Transverse colon (tissue), 4 donors: ENCODE results near the gene KYNU. TPM values are rescaled to one million over a fixed set of nuclear protein-coding genes. Genes with fewer than 3 reads are reported as not detected.

ENCODE experiments used
- DNase-seq: peaks from one replicate; pipeline ENCODE4 v3.0.0-alpha.2; 2019
- H3K27ac ChIP-seq, 4 donors: fragments of 200-600 bp; sonication (generic); 2 replicates each; pipeline ENCODE4 v1.5.1; 2016 to 2018; ENCODE audit warnings: inconsistent platforms in 4 of 4
- H3K27me3 ChIP-seq: fragments of 200-600 bp; sonication (generic); 2 replicates; pipeline ENCODE4 v1.5.1; 2017; ENCODE audit warnings: inconsistent platforms
- H3K36me3 ChIP-seq, 4 donors: fragments of 200-600 bp; sonication (generic); 2 replicates each; pipeline ENCODE4 v1.5.1; 2017 to 2019; ENCODE audit warnings: inconsistent platforms in 4 of 4
- H3K4me1 ChIP-seq, 4 donors: fragments of 200-600 bp; sonication (generic); 2 replicates each; pipeline ENCODE4 v1.5.1; 2017 to 2020; ENCODE audit warnings: inconsistent platforms in 4 of 4
- H3K4me3 ChIP-seq, 4 donors: fragments of 200-600 bp; sonication (generic); 1 replicate in 1 of 4; 2 replicates in 3 of 4; pipeline versions ENCODE4 v1.5.1 to v1.6.1; 2017 to 2019; ENCODE audit warnings: inconsistent platforms in 4 of 4
- H3K9me3 ChIP-seq, 2 donors: fragments of 200-600 bp; sonication (generic); 2 replicates each; pipeline ENCODE4 v1.5.1; 2017 to 2019; ENCODE audit warnings: inconsistent platforms in 2 of 2
- CTCF ChIP-seq, 5 experiments: fragments of 200-600 bp in 3 of 5; fragments of 450-650 bp in 2 of 5; sonication (generic) in 3 of 5; IDR thresholded peaks; 1 replicate in 2 of 5; 2 replicates in 3 of 5; pipeline ENCODE4 v1.5.1; 2016 to 2017; ENCODE audit warnings: antibody characterized with exemption in 5 of 5, inconsistent platforms in 3 of 5, mild to moderate bottlenecking in 2 of 5, moderate library complexity in 1 of 5
- EP300 ChIP-seq: sonication (generic); formaldehyde crosslinking; IDR thresholded peaks from one replicate; pipeline ENCODE4 v1.6.1; 2017; ENCODE audit warnings: antibody characterized with exemption, low read depth
- POLR2A ChIP-seq: fragments of 450-650 bp; IDR thresholded peaks from one replicate; pipeline ENCODE4 v1.6.1; 2016; ENCODE audit warnings: antibody characterized with exemption, mild to moderate bottlenecking, moderate library complexity
- POLR2AphosphoS5 ChIP-seq, 3 donors: sonication (generic); formaldehyde crosslinking; IDR thresholded peaks; one replicate each; pipeline ENCODE4 v1.6.1; 2016; ENCODE audit warnings: antibody characterized with exemption in 3 of 3
- WGBS, 2 donors: methylation state at CpG; one replicate each; pipeline ENCODE4 v1.1.5; 2018; ENCODE audit warnings: low coverage in 1 of 2; 5-methylcytosine and 5-hydroxymethylcytosine counted together
- in situ Hi-C, 4 donors: fragments of 200-750 bp; cut with MboI; loops; one replicate each; pipeline versions ENCODE4 v1.15.0 to v1.15.1; 2017; ENCODE audit warnings: low sequenced_read_pairs in 3 of 4, low pct_ligation_motif_present in 1 of 4, low pct_unique_long_range_greater_than_20kb in 1 of 4
- intact Hi-C: fragments of 100-400 bp; cut with DNase I; formaldehyde crosslinking; loops from one replicate; pipeline ENCODE4 v1.15.1; 2023; ENCODE audit warnings: low total_unique reads
- total RNA-seq, 4 donors: library from RNA; depleted of rRNA; stranded (reverse); fragments of >200 nt; gene quantifications; one replicate each; pipeline ENCODE4 v1.1.0, GENCODE V29; 2016

Gene KYNU
- total RNA-seq, 4 donors from 2014 or later: 1.2 to 4.6 TPM; not detected in 2

- WGBS, 2 donors: 45 to 77% methylated on average over 1 of the region's 1 CpG
- no peak for DNase-seq
- no peaks in the 10 kb centered on the region for H3K9me3 ChIP-seq
- H3K36me3 ChIP-seq: no peaks in the 10 kb centered on the region
- no peaks in the 10 kb centered on the region for H3K4me1 ChIP-seq
- in situ Hi-C loops (no loop called here), intact Hi-C loops (no loop called here)
- no peak for TF ChIP-seq CTCF (IDR thresholded peaks at IDR 0.05)
- TF ChIP-seq POLR2A: no peak
- TF ChIP-seq EP300: no peak
- TF ChIP-seq POLR2AphosphoS5 (IDR thresholded peaks at IDR 0.05): no peak
- H3K27me3 ChIP-seq: no peaks in the 10 kb centered on the region
- no peak overlapping the region for H3K27ac ChIP-seq
- no peak overlapping the region for H3K4me3 ChIP-seq
Measured at GRCh38 chr2:142957144-142957543, 79.7 kb downstream of the KYNU start.

GRCh38 chr2:142961202-142961601 lies 83.7 kb downstream of the KYNU start:
- Histone ChIP-seq H3K27me3 (no peaks in the 10 kb centered on the region), H3K4me1 (no peaks in the 10 kb centered on the region), H3K36me3 (no peaks in the 10 kb centered on the region), H3K9me3 (no peaks in the 10 kb centered on the region), H3K27ac (no peak overlapping the region), H3K4me3 (no peak overlapping the region)
- intact Hi-C loops: no loop called here
- in situ Hi-C loops: no loop called here
- WGBS, 2 donors: 97 to 100% methylated on average over 1 of the region's 1 CpG
- DNase-seq: no peak
- TF ChIP-seq EP300 (no peak), CTCF (IDR thresholded peaks at IDR 0.05) (no peak), POLR2AphosphoS5 (IDR thresholded peaks at IDR 0.05) (no peak), POLR2A (no peak)

GRCh38 chr2:142965443-142965842 lies 88.0 kb downstream of the KYNU start:
- Histone ChIP-seq H3K27me3 (no peaks in the 10 kb centered on the region), H3K36me3 (no peaks in the 10 kb centered on the region), H3K9me3 (no peaks in the 10 kb centered on the region), H3K4me3 (no peak overlapping the region), H3K27ac (no peak overlapping the region), H3K4me1 (no peaks in the 10 kb centered on the region)
- intact Hi-C loops: no loop called here
- no peak for DNase-seq
- TF ChIP-seq POLR2AphosphoS5 (IDR thresholded peaks at IDR 0.05) (no peak), POLR2A (no peak), CTCF (IDR thresholded peaks at IDR 0.05) (no peak), EP300 (no peak)
- WGBS, 2 donors: 86% methylated on average over 1 of the region's 1 CpG
- in situ Hi-C loops: no loop called here

DNA sequence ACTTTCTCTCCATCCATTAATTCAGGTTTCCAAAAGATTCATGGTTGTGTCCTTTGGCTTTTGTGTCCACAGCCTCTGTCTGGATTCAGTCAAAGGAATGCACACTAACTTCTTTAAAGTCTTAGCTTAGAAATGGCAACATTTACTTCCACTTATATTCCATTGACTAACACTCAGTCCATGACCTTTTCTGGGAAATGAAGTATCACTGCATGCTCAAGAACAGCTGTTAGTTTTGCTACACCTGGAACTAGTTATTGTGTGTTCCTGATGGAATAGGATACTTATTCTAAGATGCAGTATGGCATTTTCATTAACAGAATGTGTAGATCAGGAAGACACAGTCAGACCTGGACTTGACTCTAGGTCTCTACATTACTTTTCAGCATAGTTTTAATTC lies 88.8 kb downstream of the KYNU start:
- H3K4me1 ChIP-seq: no peaks in the 10 kb centered on the region
- no peaks in the 10 kb centered on the region for H3K36me3 ChIP-seq
- in situ Hi-C loops: no loop called here
- DNase-seq: no peak
- no peak overlapping the region for H3K4me3 ChIP-seq
- H3K27me3 ChIP-seq: no peaks in the 10 kb centered on the region
- no peak overlapping the region for H3K27ac ChIP-seq
- no peaks in the 10 kb centered on the region for H3K9me3 ChIP-seq
- intact Hi-C loops: no loop called here
- TF ChIP-seq CTCF (IDR thresholded peaks at IDR 0.05) (no peak), POLR2A (no peak), POLR2AphosphoS5 (IDR thresholded peaks at IDR 0.05) (no peak), EP300 (no peak)
